GM19023 (cell line): ENCODE measurements around the gene GAL3ST3.
A peak's percentile ranks its signal among the peaks of the same experiment; 100 is the strongest.
"Not testable (repeated sequence)": the region's sequence is repeated elsewhere in the genome, so short reads cannot be mapped to it uniquely, and the experiment has no call there.

Source experiments
- ATAC-seq: cut with Tn5 transposase; IDR thresholded peaks from one replicate; pipeline ENCODE4 v1.9.1; 2021; ENCODE audit warnings: mild to moderate bottlenecking, moderate library complexity; ENCODE audit not compliant: unreplicated experiment

Gene GAL3ST3

DNA sequence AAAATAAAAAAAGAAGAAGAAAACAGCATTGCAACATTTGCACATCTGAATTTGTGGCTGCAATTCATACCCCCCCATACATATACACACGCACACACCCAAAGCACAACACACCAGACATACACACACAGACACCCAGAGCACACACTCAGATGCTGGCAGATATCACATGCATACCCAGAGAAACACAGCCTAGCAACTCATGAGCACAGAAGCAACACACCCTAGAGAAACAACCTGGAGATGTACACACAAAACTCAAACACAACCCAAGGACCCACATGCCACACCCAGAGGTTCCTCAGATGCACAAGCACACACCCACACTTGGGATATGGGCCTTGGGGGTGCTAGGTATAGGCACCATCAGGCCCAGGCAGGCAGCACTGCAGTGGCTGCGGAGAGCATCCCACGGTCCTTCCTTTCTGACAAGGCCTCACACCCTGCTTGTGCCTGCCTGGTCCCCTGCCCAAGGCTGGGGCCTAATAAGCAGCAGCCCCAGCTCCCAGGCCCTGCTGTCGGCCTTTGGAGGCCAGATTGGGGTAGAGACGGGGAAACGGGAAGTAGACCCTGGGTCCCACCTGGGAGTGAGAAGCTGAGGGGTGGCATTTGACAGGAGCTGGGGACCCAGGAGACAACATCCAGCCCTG is 34.0 kb downstream of the GAL3ST3 start:
- no peak for ATAC-seq

DNA sequence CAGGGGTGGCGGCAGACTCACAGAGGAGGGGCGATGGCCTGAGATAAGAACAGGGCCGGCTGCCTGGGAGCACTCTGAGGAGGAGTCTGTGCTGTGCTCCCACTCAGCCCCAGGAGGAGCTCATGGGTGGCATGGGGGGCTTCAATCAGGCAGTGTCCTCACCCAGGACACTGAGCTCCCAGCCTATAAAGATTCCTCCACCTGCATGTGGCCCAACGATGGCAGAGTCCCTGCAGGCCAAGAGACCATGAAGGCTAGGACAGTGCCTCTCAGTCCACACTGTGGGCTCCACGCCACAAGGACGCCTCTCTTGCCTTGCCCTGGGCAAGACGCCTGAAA is 35.2 kb downstream of the GAL3ST3 start:
- no peak for ATAC-seq

DNA sequence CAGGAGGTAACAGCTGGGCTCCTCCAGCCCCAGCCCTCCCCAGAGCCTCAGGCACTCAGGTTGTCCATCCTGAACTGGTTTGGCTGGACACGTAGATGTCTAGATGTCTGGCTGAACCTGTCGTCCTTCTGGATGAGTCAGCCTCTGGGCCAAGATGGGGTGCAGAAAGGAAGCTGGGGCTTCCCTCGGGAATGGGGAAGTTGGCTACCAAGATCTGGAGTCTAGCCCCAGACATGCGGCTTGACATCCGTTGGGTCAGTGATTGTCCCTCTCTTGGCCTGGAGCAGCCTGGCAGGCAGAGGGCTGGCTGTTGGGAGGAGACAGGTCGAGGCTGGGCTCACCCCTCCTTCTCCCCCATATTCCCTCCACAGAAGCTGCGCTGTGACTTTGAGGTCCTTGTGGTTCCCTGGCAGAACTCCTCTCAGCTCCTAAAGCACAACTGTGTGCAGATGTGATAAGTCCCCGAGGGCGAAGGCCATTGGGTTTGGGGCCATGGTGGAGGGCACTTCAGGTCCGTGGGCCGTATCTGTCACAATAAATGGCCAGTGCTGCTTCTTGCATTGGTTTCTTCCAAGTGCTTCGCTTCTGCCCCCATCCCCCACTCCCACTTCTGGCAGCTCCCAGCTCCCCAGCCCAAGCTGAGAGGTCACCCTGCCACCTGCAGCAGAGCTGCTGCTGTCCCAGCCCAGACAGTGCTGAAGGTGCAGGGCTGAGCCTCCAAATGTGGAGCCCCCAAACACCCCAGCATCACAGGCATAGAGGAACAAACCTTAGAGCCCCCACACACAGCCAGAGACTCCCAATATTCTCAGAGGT is 35.8 kb downstream of the GAL3ST3 start:
- ATAC-seq: no peak

DNA sequence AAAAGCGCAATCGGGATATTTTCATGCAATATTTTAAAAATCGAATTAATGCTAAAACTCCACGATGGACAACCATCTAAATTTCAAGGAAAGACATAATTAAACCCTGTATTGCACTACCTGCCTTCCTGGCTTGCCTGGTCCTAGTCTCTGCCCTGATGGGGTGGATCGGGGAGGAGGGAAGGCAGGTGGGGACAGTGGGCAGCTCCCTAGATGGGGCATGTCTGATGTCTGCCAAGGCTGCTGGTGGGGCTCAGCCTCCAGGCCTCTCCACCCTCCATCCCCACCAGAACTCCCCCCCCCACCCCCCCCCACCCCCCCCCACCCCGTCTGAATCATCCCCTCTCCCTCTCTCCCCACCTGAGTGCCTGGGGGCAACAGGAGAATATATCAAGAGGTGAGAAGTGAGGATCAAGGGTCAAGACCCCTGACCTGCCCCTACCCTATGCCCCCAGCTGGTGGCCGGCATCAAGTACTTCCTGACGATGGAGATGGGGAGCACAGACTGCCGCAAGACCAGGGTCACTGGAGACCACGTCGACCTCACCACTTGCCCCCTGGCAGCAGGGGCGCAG is 36.5 kb downstream of the GAL3ST3 start:
- no peak for ATAC-seq

- no peak for ATAC-seq
Measured at GRCh38 chr11:66011785-66012303, 37.1 kb downstream of the GAL3ST3 start, which contains the start of gene CST6. CST6 (plus strand) TSS chr11:66012008; CDS start chr11:66012045, 37 bp downstream.

DNA sequence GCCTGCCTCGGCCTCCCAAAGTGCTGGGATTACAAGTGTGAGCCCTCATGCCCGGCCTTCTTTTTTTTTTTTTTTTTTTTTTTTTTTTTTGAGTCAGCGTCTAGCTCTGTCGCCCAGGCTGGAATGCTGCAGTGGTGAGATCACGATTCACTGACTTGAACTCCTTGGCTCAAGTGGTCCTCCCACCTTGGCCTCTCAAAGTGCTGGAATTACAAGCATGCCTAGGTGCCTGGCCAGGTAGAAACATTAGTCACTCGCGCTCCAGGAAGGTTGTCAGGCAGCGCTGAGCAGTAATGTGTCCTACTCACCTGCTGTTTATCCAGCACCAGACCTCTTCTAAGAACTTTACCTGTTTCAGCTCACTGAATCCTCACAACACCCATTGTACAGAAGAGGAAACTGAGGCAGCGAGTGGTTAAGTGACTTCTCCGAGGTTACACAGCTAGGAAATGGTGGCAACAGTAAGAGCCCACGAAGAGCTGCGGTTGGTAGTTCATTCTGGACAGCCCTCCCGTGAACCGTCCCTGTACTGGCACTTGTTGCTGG is 37.6 kb downstream of the GAL3ST3 start:
- no peak for ATAC-seq

GRCh38 chr11:66010036-66010435 is 38.9 kb downstream of the GAL3ST3 start:
- not testable (repeated sequence) for ATAC-seq

DNA sequence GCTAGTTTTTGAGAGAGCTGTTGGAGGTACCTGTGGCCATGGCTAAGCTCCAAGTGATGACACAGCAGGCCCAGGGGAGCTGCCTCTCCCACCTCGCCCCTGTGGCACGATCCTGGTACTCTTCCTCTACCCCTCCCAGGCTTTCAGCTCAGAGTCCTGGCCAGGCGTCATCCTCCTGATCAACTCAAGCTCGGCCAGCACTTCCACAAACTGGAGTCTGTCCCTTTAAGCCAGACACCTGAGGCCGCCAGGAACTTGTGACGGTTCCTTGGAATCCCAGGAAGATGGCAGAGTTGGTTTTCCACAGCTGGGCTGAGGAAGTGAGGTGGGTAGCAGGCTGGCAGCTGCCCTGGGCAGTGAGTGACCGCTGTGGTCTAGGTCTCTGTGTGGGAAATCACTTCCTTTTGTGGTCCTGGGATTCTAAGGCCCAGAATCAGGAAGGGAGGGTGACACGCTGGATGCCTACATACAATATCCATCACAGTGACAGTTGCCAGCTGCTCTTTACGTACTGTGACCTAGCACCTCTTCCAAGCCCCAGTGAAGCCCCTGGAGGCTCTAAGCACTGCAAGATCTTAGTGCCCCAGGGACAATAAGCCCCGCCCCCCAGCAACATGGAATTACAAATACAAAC is 40.4 kb downstream of the GAL3ST3 start:
- ATAC-seq: no peak

GRCh38 chr11:66008095-66008467 is 40.9 kb downstream of the GAL3ST3 start:
- ATAC-seq: no peak

- no peak for ATAC-seq
Measured at GRCh38 chr11:66007201-66007634, 41.7 kb downstream of the GAL3ST3 start.

- no peak for ATAC-seq
Measured at GRCh38 chr11:66006891-66007176, 42.1 kb downstream of the GAL3ST3 start.

DNA sequence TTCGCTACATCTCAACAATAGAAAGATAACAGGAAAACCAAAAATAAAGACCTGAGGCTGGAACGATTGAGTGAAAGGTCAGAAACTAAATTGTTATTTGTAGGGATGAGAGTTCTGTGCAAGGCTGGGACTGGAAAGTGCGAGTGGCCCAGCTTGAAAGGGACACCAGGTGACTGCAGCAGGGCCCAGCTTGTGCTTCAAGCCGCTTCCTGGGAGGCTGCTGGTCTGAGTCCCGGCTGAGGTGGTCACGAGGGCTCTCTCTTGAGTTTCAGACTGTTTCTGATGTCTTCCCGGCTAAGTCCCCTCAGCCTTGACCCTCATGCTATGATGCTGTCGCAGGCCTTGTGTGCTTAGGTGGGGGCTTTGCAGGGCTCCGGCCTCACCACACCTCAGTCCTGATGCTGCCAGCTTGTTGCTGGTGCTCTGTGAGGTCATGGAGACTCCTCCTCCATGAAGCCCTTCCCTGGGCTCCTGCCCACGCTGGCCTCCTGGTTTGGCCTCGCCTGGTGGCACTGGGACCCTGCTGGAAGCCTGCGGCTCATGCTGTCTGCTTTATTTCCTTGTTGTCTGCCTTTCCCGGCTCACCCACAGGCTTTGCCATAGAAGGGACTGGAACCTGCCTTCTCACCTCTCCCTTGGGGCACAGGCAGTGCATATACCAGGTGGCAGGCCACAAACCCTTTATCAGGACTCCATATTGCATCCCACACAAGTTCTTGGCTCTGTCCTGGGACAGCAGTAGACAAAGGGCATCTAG is 42.6 kb downstream of the GAL3ST3 start:
- no peak for ATAC-seq

- no peak for ATAC-seq
Measured at GRCh38 chr11:66004186-66004585, 44.8 kb downstream of the GAL3ST3 start.

DNA sequence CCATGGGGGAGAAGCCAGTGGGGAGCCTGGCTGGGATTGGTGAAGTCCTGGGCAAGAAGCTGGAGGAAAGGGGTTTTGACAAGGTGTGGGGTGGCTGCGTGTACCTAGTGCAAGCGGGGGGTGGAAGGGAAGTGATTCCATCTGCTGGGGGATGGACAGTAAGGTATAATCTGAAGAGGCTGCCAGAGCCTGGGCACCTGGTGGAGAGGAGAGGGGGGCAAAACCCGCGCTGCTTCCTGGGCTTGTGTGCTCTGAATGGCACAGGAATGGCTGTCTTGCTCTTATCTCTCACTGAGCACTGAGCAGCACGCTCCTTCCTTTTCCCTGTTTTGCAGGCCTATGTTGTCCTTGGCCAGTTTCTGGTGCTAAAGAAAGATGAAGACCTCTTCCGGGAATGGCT is 45.7 kb downstream of the GAL3ST3 start:
- no peak for ATAC-seq

DNA sequence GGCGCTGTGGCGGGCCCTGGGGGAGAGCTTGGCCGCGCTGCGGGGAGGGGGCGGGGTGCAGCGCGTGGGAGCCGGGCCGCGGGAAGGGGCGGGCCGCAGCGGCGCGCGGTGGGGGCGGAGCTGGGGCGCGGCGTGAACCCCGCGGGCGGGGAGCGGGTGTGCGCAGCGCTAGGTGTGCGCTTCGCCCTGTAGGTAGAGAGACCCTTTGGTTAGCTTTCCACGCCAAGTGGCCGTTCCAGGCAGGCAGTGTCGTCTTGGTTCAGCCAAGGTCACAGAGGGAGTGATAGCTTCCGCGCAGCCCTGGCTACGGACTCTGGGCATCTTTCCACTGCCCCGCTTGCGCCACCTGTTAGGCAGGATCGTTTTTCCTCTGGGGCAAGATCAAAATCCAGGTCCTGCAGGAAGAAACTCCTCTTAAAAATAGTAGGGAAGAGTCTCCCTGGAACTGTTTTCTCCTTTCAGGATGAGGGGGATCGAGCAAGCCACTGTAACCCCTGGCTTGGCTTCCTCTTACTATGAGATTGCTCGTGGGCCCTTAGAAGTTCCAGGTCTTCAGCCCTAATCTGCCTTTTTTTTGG is 46.2 kb downstream of the GAL3ST3 start:
- peak; percentile 52 for ATAC-seq

DNA sequence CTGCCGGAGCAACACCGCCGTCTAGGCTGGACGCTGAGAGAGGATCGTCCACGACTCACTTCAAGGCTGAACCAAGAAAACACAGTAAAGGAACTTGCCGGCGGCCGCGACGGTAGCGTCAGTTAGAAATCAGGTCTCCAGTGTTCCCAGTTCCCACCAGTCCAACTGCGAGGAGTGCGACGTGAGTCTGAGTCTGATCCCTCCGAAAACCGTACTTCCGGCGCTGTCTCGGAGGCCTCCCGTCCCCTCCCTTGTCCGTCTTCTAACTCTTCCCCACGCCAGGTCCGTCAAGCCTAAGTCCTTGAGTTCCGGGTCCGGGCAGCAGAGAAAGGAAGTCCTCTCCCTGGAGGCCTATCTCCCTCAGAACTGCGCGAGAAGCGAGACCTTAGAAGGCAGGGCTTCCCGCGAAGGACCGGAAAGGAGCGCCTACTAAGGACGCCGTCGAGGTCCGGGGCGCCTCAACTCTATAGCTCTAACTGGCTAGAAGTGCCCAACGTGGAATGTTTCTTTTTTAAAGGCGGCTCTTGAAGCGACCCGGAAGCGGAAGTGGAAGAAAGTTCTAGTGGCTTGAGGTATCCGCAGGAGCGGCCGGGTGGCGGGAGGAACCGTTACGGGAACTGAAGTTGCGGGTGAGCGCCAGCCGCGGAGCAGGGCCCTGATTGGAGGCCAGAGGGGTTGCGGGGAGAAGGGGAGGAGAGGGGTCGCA is 46.9 kb downstream of the GAL3ST3 start, which contains the start of the genes BANF1 and EIF1AD:
Gene BANF1 (plus strand): TSS at position 562 of the 706 bp plus-strand sequence. CDS start 748 bp downstream, outside the sequence.
Gene EIF1AD (minus strand): TSS at position 216 of the 706 bp plus-strand sequence. CDS start 1,768 bp downstream, outside the sequence.
- ATAC-seq: peak; percentile 73

DNA sequence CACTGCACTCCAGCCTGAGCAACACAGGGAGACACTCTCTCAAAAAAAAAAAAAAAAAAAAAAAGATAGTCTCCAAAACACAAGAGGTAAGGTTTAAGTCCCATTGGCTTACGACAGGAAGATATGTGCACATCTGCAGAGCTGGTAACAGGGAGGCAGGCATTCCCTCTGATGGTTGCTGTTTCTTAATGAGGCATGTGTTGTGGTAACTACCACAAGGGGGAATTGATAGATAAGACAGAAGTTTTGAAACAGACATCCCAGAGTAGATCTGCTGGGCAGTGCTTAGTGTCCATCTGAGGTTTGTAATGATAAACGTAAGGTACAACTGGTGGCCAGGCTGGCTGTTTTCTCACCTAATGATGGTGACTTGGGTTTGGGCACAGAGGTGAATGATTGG is 51.7 kb downstream of the GAL3ST3 start:
- ATAC-seq: no peak

DNA sequence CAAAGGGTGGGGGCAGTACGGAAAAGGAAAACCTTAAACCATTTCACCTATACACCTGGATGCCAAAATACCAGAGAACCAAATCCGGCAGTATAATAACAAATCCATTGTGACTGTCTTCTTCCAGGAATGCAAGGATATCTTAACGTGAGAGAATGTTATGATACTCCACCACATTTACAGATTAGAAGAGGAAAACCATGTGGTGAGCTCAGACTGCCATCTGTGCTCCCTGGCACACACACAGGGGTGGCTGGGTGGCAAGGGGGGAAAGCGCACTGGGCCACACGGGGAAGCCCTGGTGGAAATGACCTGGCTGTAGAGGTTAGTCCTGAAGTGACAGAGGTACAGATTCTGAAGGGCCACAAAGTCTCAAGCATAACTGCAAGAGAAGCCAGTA is 56.9 kb downstream of the GAL3ST3 start:
- ATAC-seq: no peak
